KBM-7 (cell line): ENCODE results near the gene YEATS4.

Source experiments
- DNase-seq: peaks from one replicate; pipeline ENCODE4 v3.0.0-alpha.2; 2015
- in situ Hi-C: fragments of 300-500 bp; cut with MboI; formaldehyde crosslinking; loops from 2 replicates; pipeline ENCODE4 v1.14.3; 2020; ENCODE audit warnings: low sequenced_read_pairs, low pct_unique_long_range_greater_than_20kb, mixed read lengths

Gene YEATS4

GRCh38 chr12:69338936-69339335 is 20.6 kb upstream of the YEATS4 start:
- DNase-seq: no peak
- in situ Hi-C loops: no loop called here

- in situ Hi-C loops: no loop called here
- no peak for DNase-seq
Measured at GRCh38 chr12:69339999-69340398, 19.5 kb upstream of the YEATS4 start.

GRCh38 chr12:69341328-69341727 is 18.2 kb upstream of the YEATS4 start:
- DNase-seq: no peak

GRCh38 chr12:69342421-69342820 is 17.1 kb upstream of the YEATS4 start:
- in situ Hi-C loops: no loop called here
- DNase-seq: no peak

More at GRCh38 chr12:69341328-69341727, 18.2 kb upstream of the YEATS4 start:
- in situ Hi-C loops: no loop called here

- no peak for DNase-seq
- in situ Hi-C loops: no loop called here
Measured at GRCh38 chr12:69343357-69343756, 16.2 kb upstream of the YEATS4 start.

GRCh38 chr12:69343885-69344612 is 15.5 kb upstream of the YEATS4 start:
- in situ Hi-C loops: no loop called here
- no peak for DNase-seq

- in situ Hi-C loops: no loop called here
- no peak for DNase-seq
Measured at GRCh38 chr12:69345077-69345476, 14.5 kb upstream of the YEATS4 start.

- in situ Hi-C loops: no loop called here
- DNase-seq: no peak
Measured at GRCh38 chr12:69345742-69346141, 13.8 kb upstream of the YEATS4 start.

- DNase-seq: peak; percentile 71
- in situ Hi-C loops: no loop called here
Measured at GRCh38 chr12:69348162-69348938, 11.2 kb upstream of the YEATS4 start, which contains the start of gene LYZ. TSS of gene LYZ (plus strand) at chr12:69348381. CDS start at chr12:69348409, 28 bp downstream.

- in situ Hi-C loops: no loop called here
- no peak for DNase-seq
Measured at GRCh38 chr12:69350002-69350626, 9.4 kb upstream of the YEATS4 start.

- DNase-seq: no peak
- in situ Hi-C loops: no loop called here
Measured at GRCh38 chr12:69350777-69351176, 8.8 kb upstream of the YEATS4 start.

- in situ Hi-C loops: no loop called here
- no peak for DNase-seq
Measured at GRCh38 chr12:69351462-69352236, 7.9 kb upstream of the YEATS4 start.

- in situ Hi-C loops: no loop called here
- DNase-seq: no peak
Measured at GRCh38 chr12:69352904-69353303, 6.6 kb upstream of the YEATS4 start.

GRCh38 chr12:69354172-69354555 is 5.4 kb upstream of the YEATS4 start:
- no peak for DNase-seq
- in situ Hi-C loops: no loop called here

- in situ Hi-C loops: no loop called here
- DNase-seq: no peak
Measured at GRCh38 chr12:69354556-69355187, 4.9 kb upstream of the YEATS4 start.

- in situ Hi-C loops: no loop called here
Measured at GRCh38 chr12:69355363-69356028, 4.0 kb upstream of the YEATS4 start.

GRCh38 chr12:69360348-69360672 is 767 bp downstream of the YEATS4 start:
- no peak for DNase-seq
- in situ Hi-C loops: no loop called here

More at GRCh38 chr12:69355363-69356028, 4.0 kb upstream of the YEATS4 start:
- no peak for DNase-seq

GRCh38 chr12:69366796-69367195 is 7.3 kb downstream of the YEATS4 start:
- in situ Hi-C loops: no loop called here
- DNase-seq: no peak

- no peak for DNase-seq
- in situ Hi-C loops: no loop called here
Measured at GRCh38 chr12:69368171-69368570, 8.6 kb downstream of the YEATS4 start.
